Epithelial cell of alveolus of lung (primary cell): Measurements from ENCODE around the gene KIF1A. TPM values are rescaled to one million over a fixed set of nuclear protein-coding genes. Genes with fewer than 3 reads are reported as not detected.

Source experiments
- total RNA-seq: library from RNA; depleted of rRNA; stranded (reverse); fragments of >200 nt; gene quantifications from 2 replicates; pipeline ENCODE4 v1.2.1, GENCODE V29; 2015

The KIF1A gene, protein sequence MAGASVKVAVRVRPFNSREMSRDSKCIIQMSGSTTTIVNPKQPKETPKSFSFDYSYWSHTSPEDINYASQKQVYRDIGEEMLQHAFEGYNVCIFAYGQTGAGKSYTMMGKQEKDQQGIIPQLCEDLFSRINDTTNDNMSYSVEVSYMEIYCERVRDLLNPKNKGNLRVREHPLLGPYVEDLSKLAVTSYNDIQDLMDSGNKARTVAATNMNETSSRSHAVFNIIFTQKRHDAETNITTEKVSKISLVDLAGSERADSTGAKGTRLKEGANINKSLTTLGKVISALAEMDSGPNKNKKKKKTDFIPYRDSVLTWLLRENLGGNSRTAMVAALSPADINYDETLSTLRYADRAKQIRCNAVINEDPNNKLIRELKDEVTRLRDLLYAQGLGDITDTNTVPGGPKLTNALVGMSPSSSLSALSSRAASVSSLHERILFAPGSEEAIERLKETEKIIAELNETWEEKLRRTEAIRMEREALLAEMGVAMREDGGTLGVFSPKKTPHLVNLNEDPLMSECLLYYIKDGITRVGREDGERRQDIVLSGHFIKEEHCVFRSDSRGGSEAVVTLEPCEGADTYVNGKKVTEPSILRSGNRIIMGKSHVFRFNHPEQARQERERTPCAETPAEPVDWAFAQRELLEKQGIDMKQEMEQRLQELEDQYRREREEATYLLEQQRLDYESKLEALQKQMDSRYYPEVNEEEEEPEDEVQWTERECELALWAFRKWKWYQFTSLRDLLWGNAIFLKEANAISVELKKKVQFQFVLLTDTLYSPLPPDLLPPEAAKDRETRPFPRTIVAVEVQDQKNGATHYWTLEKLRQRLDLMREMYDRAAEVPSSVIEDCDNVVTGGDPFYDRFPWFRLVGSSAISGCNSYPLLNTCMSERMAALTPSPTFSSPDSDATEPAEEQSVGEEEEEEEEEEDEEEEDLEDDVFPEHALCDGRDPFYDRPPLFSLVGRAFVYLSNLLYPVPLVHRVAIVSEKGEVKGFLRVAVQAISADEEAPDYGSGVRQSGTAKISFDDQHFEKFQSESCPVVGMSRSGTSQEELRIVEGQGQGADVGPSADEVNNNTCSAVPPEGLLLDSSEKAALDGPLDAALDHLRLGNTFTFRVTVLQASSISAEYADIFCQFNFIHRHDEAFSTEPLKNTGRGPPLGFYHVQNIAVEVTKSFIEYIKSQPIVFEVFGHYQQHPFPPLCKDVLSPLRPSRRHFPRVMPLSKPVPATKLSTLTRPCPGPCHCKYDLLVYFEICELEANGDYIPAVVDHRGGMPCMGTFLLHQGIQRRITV (N-terminal part only)
- 2.7 TPM in 1 of 2 replicates, not detected in the other for total RNA-seq

GRCh38 chr2:240819858-240820606 lies at the start of gene KIF1A:
Gene KIF1A, minus strand, starts transcription at chr2:240820219. Its CDS starts 22,467 bp downstream, at chr2:240797752.

DNA sequence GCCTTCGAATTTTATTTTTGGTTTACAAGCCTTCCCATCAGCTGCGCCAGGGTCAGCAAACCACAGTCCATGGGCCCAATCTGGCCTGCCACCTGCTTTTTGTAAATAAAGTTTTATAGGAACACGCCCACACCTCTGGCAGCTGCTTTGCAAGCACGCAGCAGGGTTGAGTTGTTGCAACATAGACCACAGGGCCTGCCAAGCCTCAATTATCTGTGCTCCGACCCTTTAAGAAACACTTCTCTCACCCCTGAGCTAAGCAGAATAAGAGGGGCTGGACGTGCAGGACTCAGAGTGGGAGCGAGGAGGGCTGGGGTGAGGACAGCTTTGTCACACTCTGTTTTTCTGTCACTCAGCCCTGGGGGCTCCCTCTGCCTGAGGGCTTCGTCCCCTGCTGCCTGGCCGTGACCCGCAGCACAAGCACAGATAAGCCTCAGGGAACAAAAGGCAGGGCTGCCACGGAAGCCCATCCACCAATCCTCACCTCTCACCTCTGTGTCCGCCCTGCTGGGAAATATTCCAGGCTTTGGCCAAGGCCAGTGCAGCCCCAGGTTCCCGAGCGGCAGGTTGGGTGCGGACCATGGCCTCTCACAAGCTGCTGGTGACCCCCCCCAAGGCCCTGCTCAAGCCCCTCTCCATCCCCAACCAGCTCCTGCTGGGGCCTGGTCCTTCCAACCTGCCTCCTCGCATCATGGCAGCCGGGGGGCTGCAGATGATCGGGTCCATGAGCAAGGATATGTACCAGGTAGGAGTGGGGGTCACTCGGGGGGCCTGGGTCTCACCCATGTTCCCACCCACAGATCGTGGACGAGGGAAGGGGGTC lies 48.5 kb upstream of the KIF1A start, which contains the start of gene AGXT:
TSS of gene AGXT (plus strand) at position 539 of the 823 bp plus-strand sequence. CDS start at position 581, 42 bp downstream.

GRCh38 chr2:240691631-240692420 lies 128.2 kb downstream of the KIF1A start, which contains the start of gene AQP12A:
Gene AQP12A, plus strand, starts transcription at chr2:240691866. Its CDS starts 48 bp downstream, at chr2:240691914.

DNA sequence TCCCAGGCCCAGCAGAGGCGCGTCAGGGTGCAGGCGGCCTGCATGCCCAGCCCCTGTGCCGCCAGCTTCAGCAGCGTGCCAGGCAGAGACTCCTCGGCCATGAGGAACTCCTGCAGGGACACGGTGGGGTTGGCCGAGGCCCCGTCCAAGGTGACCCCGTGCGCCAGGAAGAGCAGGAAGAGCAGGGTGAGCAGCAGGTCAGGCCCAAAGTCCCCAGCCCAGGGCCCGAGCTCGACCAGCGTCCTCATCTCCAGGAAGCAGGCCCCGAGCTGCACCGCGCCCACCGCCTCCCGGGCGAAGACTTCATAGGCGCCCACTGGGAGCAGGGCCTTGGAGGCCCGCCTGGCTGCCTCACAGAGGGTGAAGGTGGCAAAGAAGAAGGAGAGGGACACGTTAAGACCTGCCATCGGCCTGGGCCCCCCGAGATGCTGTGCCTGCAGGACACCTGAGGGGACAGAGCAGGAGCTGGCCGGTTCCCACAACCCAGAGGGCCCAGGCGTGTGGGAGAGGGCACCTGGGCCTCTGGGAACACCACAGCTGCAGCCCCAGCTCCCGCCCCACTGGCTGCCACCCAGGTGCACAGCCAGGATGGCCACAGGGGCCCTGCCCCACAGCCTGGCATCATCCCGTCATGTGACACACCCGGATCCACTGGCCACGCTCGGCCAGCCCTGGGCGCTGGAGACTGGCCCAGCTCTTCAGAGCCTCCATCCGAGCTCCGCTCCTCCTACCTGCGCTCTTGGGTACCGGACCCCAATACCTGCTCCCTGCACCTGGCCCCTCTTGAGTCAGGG lies 137.4 kb downstream of the KIF1A start, which contains the start of gene AQP12B:
TSS of gene AQP12B (minus strand) at position 455 of the 794 bp plus-strand sequence. CDS start at position 407, 48 bp downstream.

Other genes starting within 250 kb of the KIF1A start
- gene CAPN10, start 233.5 kb downstream of the KIF1A start, total RNA-seq, result 13.6 and 15.6 TPM in 2 replicates
- gene GPR35, start 194.7 kb downstream of the KIF1A start, total RNA-seq, result not detected in 2 replicates
- not detected in 2 replicates for gene AQP12B, start 137.3 kb downstream of the KIF1A start, total RNA-seq
- gene AQP12A, start 128.4 kb downstream of the KIF1A start, total RNA-seq, result not detected in 2 replicates
- gene AGXT, start 48.6 kb upstream of the KIF1A start, total RNA-seq, result not detected in 2 replicates
- gene MAB21L4, start 75.9 kb upstream of the KIF1A start, total RNA-seq, result not detected in 2 replicates
- 0.80 TPM in 1 of 2 replicates, not detected in the other for gene CROCC2, start 86.1 kb upstream of the KIF1A start, total RNA-seq
- 9.7 and 151 TPM in 2 replicates for gene SNED1, start 178.4 kb upstream of the KIF1A start, total RNA-seq